GM19043 (cell line): Measurements from ENCODE around the gene KIAA0753.
"Not testable (repeated sequence)": the region's sequence is repeated elsewhere in the genome, so short reads cannot be mapped to it uniquely, and the experiment has no call there.

Experiments used
- ATAC-seq: cut with Tn5 transposase; IDR thresholded peaks from one replicate; pipeline ENCODE4 v1.9.1; 2021; ENCODE audit warnings: low read depth; ENCODE audit not compliant: unreplicated experiment

KIAA0753 gene

GRCh38 chr17:6573982-6574686, 66.4 kb downstream of the KIAA0753 start:
- ATAC-seq, result no peak

- ATAC-seq, result not testable (repeated sequence)
These were observed 67.0 kb downstream of the KIAA0753 start for GRCh38 chr17:6573495-6573894.

- ATAC-seq, result no peak
These were observed 67.5 kb downstream of the KIAA0753 start for GRCh38 chr17:6572972-6573370.

- ATAC-seq, result no peak
These were observed 69.1 kb downstream of the KIAA0753 start for GRCh38 chr17:6571452-6571781.

- ATAC-seq, result no peak
These were observed 69.6 kb downstream of the KIAA0753 start for GRCh38 chr17:6570731-6571451.

- no peak for ATAC-seq
These were observed 70.9 kb downstream of the KIAA0753 start for GRCh38 chr17:6569370-6570285.

GRCh38 chr17:6568184-6568758, 72.2 kb downstream of the KIAA0753 start:
- no peak for ATAC-seq

GRCh38 chr17:6567528-6568183, 72.9 kb downstream of the KIAA0753 start:
- ATAC-seq, result no peak

GRCh38 chr17:6561446-6561845, 79.1 kb downstream of the KIAA0753 start:
- no peak for ATAC-seq

GRCh38 chr17:6560496-6560895, 80.0 kb downstream of the KIAA0753 start:
- no peak for ATAC-seq

- ATAC-seq, result no peak
These were observed 80.7 kb downstream of the KIAA0753 start for GRCh38 chr17:6559753-6560215.

GRCh38 chr17:6558932-6559752, 81.4 kb downstream of the KIAA0753 start:
- ATAC-seq, result no peak

- ATAC-seq, result no peak
These were observed 82.2 kb downstream of the KIAA0753 start for GRCh38 chr17:6558276-6558675.

GRCh38 chr17:6557040-6557438, 83.5 kb downstream of the KIAA0753 start:
- no peak for ATAC-seq

- ATAC-seq, result no peak
These were observed 84.1 kb downstream of the KIAA0753 start, which contains the start of gene PITPNM3 for GRCh38 chr17:6556121-6557039. Gene PITPNM3, minus strand, starts transcription at chr17:6556555. Its CDS starts 149 bp downstream, at chr17:6556406.

- ATAC-seq, result no peak
These were observed 85.0 kb downstream of the KIAA0753 start for GRCh38 chr17:6555331-6556120.

GRCh38 chr17:6554871-6555330, 85.6 kb downstream of the KIAA0753 start:
- ATAC-seq, result no peak
